B cell (primary cell): ENCODE measurements around the gene FAM81A. TPM values are rescaled to one million over a fixed set of nuclear protein-coding genes. Genes with fewer than 3 reads are reported as not detected.
A peak's percentile ranks its signal among the peaks of the same experiment; 100 is the strongest.

Source experiments
- ATAC-seq: fragments of 200-7000 bp; cut with Tn5 transposase; one replicate; pipeline ENCODE4 v1.10.0; 2021; ENCODE audit warnings: low read depth, mild to moderate bottlenecking, moderate number of reproducible peaks, moderate library complexity
- CTCF ChIA-PET: fragments of 350-600 bp; sonication (Branson Sonifier 250); formaldehyde crosslinking; loops from one replicate; lab custom pipeline; 2021; ENCODE audit warnings: antibody characterized with exemption, inconsistent platforms; lab: Charles Lee
- POLR2A ChIA-PET: fragments of 350-600 bp; sonication (Branson Sonifier 250); formaldehyde crosslinking; loops from one replicate; lab custom pipeline; 2021; ENCODE audit warnings: antibody characterized with exemption; lab: Charles Lee
- DNase-seq: peaks from one replicate; pipeline ENCODE4 v3.0.0; 2013
- H2AFZ ChIP-seq: 2 replicates; pipeline ENCODE4 v1.6.1; 2012; ENCODE audit warnings: mild to moderate bottlenecking, low read depth, low read length; ENCODE audit not compliant: insufficient read depth, poor library complexity, severe bottlenecking
- H3K27ac ChIP-seq, 2 donors: 1 replicate in 1 of 2; 2 replicates in 1 of 2; pipeline ENCODE4 v1.5.1; 2012 to 2013; ENCODE audit warnings: low read length in 2 of 2, mild to moderate bottlenecking in 2 of 2, moderate library complexity in 1 of 2
- H3K27me3 ChIP-seq, 4 experiments: fragments of 200-600 bp in 1 of 4; sonication (generic) in 1 of 4; replicated peaks in 1 of 4; 1 replicate in 2 of 4; 2 replicates in 2 of 4; pipeline versions ENCODE4 v1.6.1 to v1.7.0; 2013 to 2016; ENCODE audit warnings: low read length in 3 of 4, mild to moderate bottlenecking in 2 of 4, mixed read lengths in 1 of 4, moderate library complexity in 1 of 4; ENCODE audit not compliant: insufficient read depth in 4 of 4, control insufficient read depth in 3 of 4; ENCODE audit errors: control extremely low read depth in 1 of 4
- H3K36me3 ChIP-seq, 2 experiments: replicated peaks in 1 of 2; 1 replicate in 1 of 2; 2 replicates in 1 of 2; pipeline versions ENCODE4 v1.6.1 to v1.7.1; 2013; ENCODE audit warnings: low read length in 1 of 2; ENCODE audit not compliant: insufficient read depth in 2 of 2, control insufficient read depth in 1 of 2; ENCODE audit errors: control extremely low read depth in 1 of 2, extremely low read depth in 1 of 2
- H3K4me1 ChIP-seq, 2 donors: fragments of 200-600 bp in 1 of 2; sonication (generic) in 1 of 2; 1 replicate in 1 of 2; 2 replicates in 1 of 2; pipeline versions ENCODE4 v1.5.1 to v1.6.1; 2013 to 2017; ENCODE audit warnings: low read length in 2 of 2; ENCODE audit not compliant: control insufficient read depth in 2 of 2, insufficient read depth in 2 of 2
- H3K4me2 ChIP-seq: replicated peaks from 2 replicates; pipeline ENCODE3; 2012; ENCODE audit warnings: mild to moderate bottlenecking, low read depth, low read length; ENCODE audit not compliant: poor library complexity, severe bottlenecking
- H3K4me3 ChIP-seq, 5 experiments: fragments of 200-600 bp in 1 of 5; sonication (generic) in 1 of 5; 1 replicate in 3 of 5; 2 replicates in 2 of 5; pipeline versions ENCODE4 v1.5.1 to v1.7.0; 2011 to 2016; ENCODE audit warnings: low read length in 4 of 5, mild to moderate bottlenecking in 4 of 5, low read depth in 2 of 5, control low read depth in 1 of 5, moderate library complexity in 1 of 5; ENCODE audit not compliant: insufficient read depth in 1 of 5; ENCODE audit errors: control extremely low read depth in 1 of 5, extremely low read depth in 1 of 5
- H3K79me2 ChIP-seq: fragments of 200-600 bp; sonication (generic); one replicate; pipeline ENCODE4 v1.6.0; 2016; ENCODE audit warnings: low read length; ENCODE audit not compliant: control insufficient read depth, insufficient read depth
- H3K9ac ChIP-seq: fragments of 200-600 bp; sonication (generic); 2 replicates; pipeline ENCODE4 v1.6.1; 2017; ENCODE audit warnings: mild to moderate bottlenecking, low read length, moderate library complexity
- H3K9me3 ChIP-seq, 3 donors: one replicate each; pipeline versions ENCODE4 v1.6.1 to v1.7.1; 2013; ENCODE audit warnings: low read length in 2 of 3; ENCODE audit not compliant: control insufficient read depth in 2 of 3, insufficient read depth in 1 of 3; ENCODE audit errors: control extremely low read depth in 1 of 3
- H4K20me1 ChIP-seq: 2 replicates; pipeline ENCODE4 v1.6.0; 2012; ENCODE audit warnings: mild to moderate bottlenecking, low read length; ENCODE audit not compliant: insufficient read depth, control insufficient read depth, poor library complexity, severe bottlenecking
- H3K27ac Mint-ChIP-seq: one replicate; pipeline ENCODE4 v1.8.0; 2021; ENCODE audit warnings: mixed read lengths
- H3K27me3 Mint-ChIP-seq: one replicate; pipeline ENCODE4 v1.8.0; 2021; ENCODE audit warnings: mixed read lengths
- H3K4me1 Mint-ChIP-seq: one replicate; pipeline ENCODE4 v1.8.0; 2021; ENCODE audit warnings: mixed read lengths
- H3K4me3 Mint-ChIP-seq: one replicate; pipeline ENCODE4 v1.8.0; 2021; ENCODE audit warnings: mixed read lengths
- H3K9me3 Mint-ChIP-seq: one replicate; pipeline ENCODE4 v1.8.0; 2022; ENCODE audit warnings: mixed read lengths; ENCODE audit not compliant: insufficient read depth
- CTCF ChIP-seq: fragments of 200-600 bp; IDR thresholded peaks from one replicate; pipeline ENCODE4 v1.8.0; 2022; ENCODE audit warnings: antibody characterized with exemption, mild to moderate bottlenecking
- EZH2 ChIP-seq: IDR thresholded peaks from 2 replicates; pipeline ENCODE4 v1.6.1; 2012; ENCODE audit warnings: borderline replicate concordance, low read depth, mild to moderate bottlenecking, moderate library complexity, low read length; ENCODE audit not compliant: insufficient read depth, poor library complexity, severe bottlenecking
- WGBS: methylation state at CpG from one replicate; pipeline ENCODE4 v1.1.5; 2013; ENCODE audit warnings: missing lambda C conversion rate; ENCODE audit not compliant: insufficient coverage; 5-methylcytosine and 5-hydroxymethylcytosine counted together
- intact Hi-C: fragments of 100-400 bp; cut with micrococcal nuclease; formaldehyde crosslinking; loops from one replicate; pipeline ENCODE4 v1.10.0; 2022
- polyA minus RNA-seq: library from RNA; depleted of rRNA, polyadenylated mRNA; stranded (reverse); fragments of >200 nt; gene quantifications from 2 replicates; pipeline ENCODE4 v1.2.3, GENCODE V29; 2012
- polyA plus RNA-seq: library from polyadenylated mRNA; depleted of rRNA; stranded (reverse); fragments of >200 nt; gene quantifications from 2 replicates; pipeline ENCODE4 v1.2.3, GENCODE V29; 2012
- total RNA-seq, 2 donors: library from RNA; stranded (reverse); fragments of 120-200 nt in 1 of 2; gene quantifications; 1 replicate in 1 of 2; 2 replicates in 1 of 2; pipeline versions ENCODE4 v1.2.3 to v1.2.4, GENCODE V29; 2013 to 2022

Gene FAM81A
- total RNA-seq: 3.8 and 3.9 TPM in 2 replicates
- total RNA-seq (2013): 5.1 TPM
- 2.0 and 7.2 TPM in 2 replicates for polyA plus RNA-seq
- 0.69 and 4.5 TPM in 2 replicates for polyA minus RNA-seq

GRCh38 chr15:59437817-59438624, at the start of gene FAM81A:
Gene FAM81A, plus strand, starts transcription at chr15:59438186. Its CDS starts 20,441 bp downstream, at chr15:59458627.
- intact Hi-C loops: loop anchor here (1.0 kb wide), 2 partner anchors 25 to 139 kb away; no protein-coding TSS in a partner anchor
- under 1% methylated on average over 95 of the region's 96 CpGs for WGBS
- no peaks in the 10 kb centered on the region for H3K9me3 Mint-ChIP-seq
- Histone ChIP-seq H3K27ac (no peak within 1 kb of the TSS), H3K9me3 (no peaks in the 10 kb centered on the region), H3K36me3 (no peaks in the 10 kb centered on the region), H3K4me3 (peak within 1 kb of the TSS; percentile 60 to 87 (median 71)), H3K9ac (peak within 1 kb of the TSS; percentile 74), H2AFZ (peak within 1 kb of the TSS; percentile 80), H3K79me2 (no peaks in the 10 kb centered on the region), H3K4me1 (peaks cover 22 to 30% of the 10 kb centered on the region in 2 donors), H3K27me3 (peaks cover 0 to 4% (median 0%) of the 10 kb centered on the region in 4 experiments), H4K20me1 (no peaks in the 10 kb centered on the region), H3K4me2 (peak within 1 kb of the TSS; percentile 97)
- peaks cover 37% of the 10 kb centered on the region for H3K4me1 Mint-ChIP-seq
- TF ChIP-seq EZH2 (no peak), CTCF (no peak)
- peak within 1 kb of the TSS; percentile 80 for H3K27ac Mint-ChIP-seq
- ChIA-PET CTCF (interaction anchor here (0.9 to 1.7 kb wide), 4 partner anchors 27 to 191 kb away, joined by 3 to 5 read pairs (median 4); no protein-coding TSS in a partner anchor), POLR2A (interaction anchor here (1.3 kb wide), 1 partner anchor 25 kb away, joined by 4 read pairs; no protein-coding TSS in a partner anchor)
- DNase-seq: peak; percentile 79
- H3K27me3 Mint-ChIP-seq: peaks cover 5% of the 10 kb centered on the region
- peak within 1 kb of the TSS; percentile 93 for H3K4me3 Mint-ChIP-seq
- peak; percentile 86 for ATAC-seq

GRCh38 chr15:59388670-59389069, 49.3 kb upstream of the FAM81A start:
- CTCF ChIA-PET: no interaction called here
- Histone ChIP-seq H3K9me3 (no peaks in the 10 kb centered on the region), H3K4me3 (no peak overlapping the region), H4K20me1 (no peaks in the 10 kb centered on the region), H3K79me2 (peaks cover 2% of the 10 kb centered on the region), H3K4me1 (peaks cover 5 to 11% of the 10 kb centered on the region in 2 donors), H3K4me2 (no peak overlapping the region), H3K36me3 (no peaks in the 10 kb centered on the region), H3K27me3 (no peaks in the 10 kb centered on the region), H2AFZ (no peak overlapping the region), H3K27ac (no peak overlapping the region), H3K9ac (no peak overlapping the region)
- peaks cover 10% of the 10 kb centered on the region for H3K4me1 Mint-ChIP-seq
- no peaks in the 10 kb centered on the region for H3K27me3 Mint-ChIP-seq
- no peaks in the 10 kb centered on the region for H3K9me3 Mint-ChIP-seq
- no peak overlapping the region for H3K4me3 Mint-ChIP-seq
- DNase-seq (no peak), ATAC-seq (no peak)
- POLR2A ChIA-PET: no interaction called here
- no peak overlapping the region for H3K27ac Mint-ChIP-seq
- intact Hi-C loops: no loop called here
- no peak for TF ChIP-seq CTCF
- no peak for TF ChIP-seq EZH2
- no CpG with 5 or more reads among the region's 3 CpGs for WGBS
